Loucy (cell line): Measurements from ENCODE around the gene FMN1.

Source experiments
- H2AFZ ChIP-seq: fragments of 200-600 bp; sonication (generic); 2 replicates; pipeline ENCODE4 v1.6.0; 2016; ENCODE audit warnings: antibody characterized with exemption, mild to moderate bottlenecking, low read length, moderate library complexity
- H3F3A ChIP-seq: fragments of 200-600 bp; 2 replicates; pipeline ENCODE4 v1.6.0; 2016; ENCODE audit warnings: antibody characterized with exemption, low read depth, mild to moderate bottlenecking
- H3K27me3 ChIP-seq: fragments of 200-600 bp; sonication (generic); 2 replicates; pipeline ENCODE4 v1.6.1; 2014; ENCODE audit warnings: low read length, mild to moderate bottlenecking; ENCODE audit not compliant: insufficient read depth, poor library complexity, severe bottlenecking
- H3K36me3 ChIP-seq: fragments of 200-600 bp; sonication (generic); 2 replicates; pipeline ENCODE4 v1.6.1; 2016; ENCODE audit warnings: low read length; ENCODE audit not compliant: insufficient read depth
- H3K4me1 ChIP-seq: fragments of 200-600 bp; sonication (generic); 2 replicates; pipeline ENCODE4 v1.5.1; 2014; ENCODE audit warnings: low read length, mild to moderate bottlenecking; ENCODE audit not compliant: insufficient read depth, poor library complexity, severe bottlenecking
- H3K4me2 ChIP-seq: fragments of 200-600 bp; sonication (generic); 2 replicates; pipeline ENCODE4 v1.6.0; 2014; ENCODE audit warnings: antibody characterized with exemption, low read length, low read depth, mild to moderate bottlenecking; ENCODE audit not compliant: poor library complexity, severe bottlenecking
- H3K4me3 ChIP-seq: fragments of 200-600 bp; sonication (generic); 2 replicates; pipeline ENCODE4 v1.5.1; 2014; ENCODE audit warnings: low read length, mild to moderate bottlenecking, mixed read lengths; ENCODE audit not compliant: poor library complexity, severe bottlenecking
- H3K79me2 ChIP-seq: fragments of 200-600 bp; sonication (generic); 2 replicates; pipeline ENCODE4 v1.6.1; 2014; ENCODE audit warnings: low read length; ENCODE audit not compliant: insufficient read depth
- H3K9ac ChIP-seq: fragments of 200-600 bp; sonication (generic); 2 replicates; pipeline ENCODE4 v1.6.0; 2014; ENCODE audit warnings: mild to moderate bottlenecking, low read depth, low read length, moderate library complexity; ENCODE audit not compliant: poor library complexity, severe bottlenecking
- H3K9me2 ChIP-seq: fragments of 200-600 bp; sonication (generic); replicated peaks from 2 replicates; pipeline ENCODE4 v1.6.1; 2016; ENCODE audit warnings: low read depth, low read length, mixed read lengths
- H3K9me3 ChIP-seq: fragments of 200-600 bp; sonication (generic); 2 replicates; pipeline ENCODE4 v1.6.1; 2014; ENCODE audit warnings: mild to moderate bottlenecking, antibody characterized with exemption, low read length, low read depth; ENCODE audit not compliant: insufficient read depth
- H4K20me1 ChIP-seq: fragments of 200-600 bp; sonication (generic); 2 replicates; pipeline ENCODE4 v1.6.0; 2014; ENCODE audit warnings: antibody characterized with exemption, low read length, mild to moderate bottlenecking; ENCODE audit not compliant: insufficient read depth, poor library complexity, severe bottlenecking
- CTCF ChIP-seq: fragments of 200-600 bp; sonication (generic); conservative IDR thresholded peaks from 2 replicates; pipeline ENCODE4 v1.5.1; 2014; ENCODE audit warnings: mild to moderate bottlenecking, antibody characterized with exemption, low read length
- EZH2phosphoT487 ChIP-seq: fragments of 200-600 bp; IDR thresholded peaks from 2 replicates; pipeline ENCODE4 v1.6.1; 2018; ENCODE audit warnings: antibody characterized with exemption, mild to moderate bottlenecking, moderate library complexity, borderline replicate concordance

Gene FMN1

GRCh38 chr15:33154351-33155166 is 40.0 kb downstream of the FMN1 start:
- Histone ChIP-seq H3K27me3 (no peaks in the 10 kb centered on the region), H3K4me2 (no peak overlapping the region)

GRCh38 chr15:33153548-33153947 is 41.0 kb downstream of the FMN1 start:
- no peaks in the 10 kb centered on the region for H3K36me3 ChIP-seq
- H3K9me2 ChIP-seq, result no peaks in the 10 kb centered on the region
- no peaks in the 10 kb centered on the region for H3F3A ChIP-seq
- H2AFZ ChIP-seq, result no peak overlapping the region
- H3K4me1 ChIP-seq, result peaks cover 28% of the 10 kb centered on the region
- no peaks in the 10 kb centered on the region for H4K20me1 ChIP-seq
- no peaks in the 10 kb centered on the region for H3K27me3 ChIP-seq
- no peak for TF ChIP-seq EZH2phosphoT487
- TF ChIP-seq CTCF, result no peak
- H3K4me2 ChIP-seq, result no peak overlapping the region
- no peaks in the 10 kb centered on the region for H3K9me3 ChIP-seq
- no peak overlapping the region for H3K9ac ChIP-seq
- H3K79me2 ChIP-seq, result no peaks in the 10 kb centered on the region
- no peak overlapping the region for H3K4me3 ChIP-seq

More at GRCh38 chr15:33154351-33155166, 40.0 kb downstream of the FMN1 start:
- Histone ChIP-seq H3K4me1 (peaks cover 17% of the 10 kb centered on the region), H3K9me3 (no peaks in the 10 kb centered on the region), H3K36me3 (no peaks in the 10 kb centered on the region), H3K9ac (no peak overlapping the region), H3K9me2 (no peaks in the 10 kb centered on the region), H3F3A (no peaks in the 10 kb centered on the region), H4K20me1 (no peaks in the 10 kb centered on the region), H3K79me2 (no peaks in the 10 kb centered on the region), H3K4me3 (no peak overlapping the region), H2AFZ (no peak overlapping the region)
- no peak for TF ChIP-seq EZH2phosphoT487
- TF ChIP-seq CTCF, result no peak

- Histone ChIP-seq H3F3A (no peaks in the 10 kb centered on the region), H3K9me3 (no peaks in the 10 kb centered on the region), H3K4me1 (peaks cover 32% of the 10 kb centered on the region), H3K36me3 (no peaks in the 10 kb centered on the region), H4K20me1 (no peaks in the 10 kb centered on the region), H3K4me3 (no peak overlapping the region), H3K4me2 (no peak overlapping the region), H3K79me2 (peaks cover 4% of the 10 kb centered on the region), H3K27me3 (no peaks in the 10 kb centered on the region), H2AFZ (no peak overlapping the region), H3K9ac (no peak overlapping the region), H3K9me2 (no peaks in the 10 kb centered on the region)
- TF ChIP-seq CTCF, result no peak
- no peak for TF ChIP-seq EZH2phosphoT487
Measured at GRCh38 chr15:33152502-33153109, 41.9 kb downstream of the FMN1 start.
